ENCODE results near the gene ARSJ.

ARSJ gene

DNA sequence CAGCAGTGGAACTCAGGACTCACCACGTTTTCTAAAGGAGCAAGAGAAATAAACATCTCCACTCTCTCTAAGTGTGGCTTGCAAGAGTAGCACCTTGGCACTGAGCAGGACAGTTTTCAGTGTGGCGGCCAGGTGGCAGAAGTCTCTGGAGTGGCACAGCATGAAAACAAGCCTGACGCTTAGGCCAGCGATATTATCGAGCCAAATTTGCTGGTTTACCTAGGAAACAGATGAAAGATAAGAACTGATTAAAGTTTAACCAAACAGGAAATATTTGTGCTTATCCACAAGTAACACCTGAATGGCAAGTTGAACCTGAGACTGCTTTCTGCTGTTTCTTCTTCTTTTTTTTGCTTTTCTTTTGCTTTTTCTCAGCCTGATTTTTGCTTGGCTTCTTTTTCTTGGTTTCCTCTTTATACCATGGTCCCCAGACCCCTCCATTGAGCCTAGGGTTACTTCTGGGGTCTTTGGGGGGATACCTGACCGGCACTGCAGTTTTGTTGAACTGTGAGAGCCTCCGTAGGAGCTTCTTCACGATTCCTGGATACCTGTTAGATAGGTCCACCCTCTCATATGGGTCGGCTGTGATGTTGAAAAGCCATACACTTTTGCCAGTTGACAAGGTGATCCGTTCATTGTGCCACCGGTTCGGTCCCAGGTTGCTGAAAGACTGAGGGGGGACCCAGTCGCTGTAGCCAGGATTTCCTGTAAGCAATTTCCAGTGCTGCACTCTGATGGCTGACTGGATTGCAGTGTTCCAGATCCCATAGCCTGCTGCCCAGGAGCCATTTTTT is 77.3 kb downstream of the ARSJ start:
- DNase-seq (ENCODE audit: low read depth): no peak
- no peak overlapping the region for H3K4me3 ChIP-seq (ENCODE audit: low read depth, low read length)
- TF ChIP-seq, protein P1, sequence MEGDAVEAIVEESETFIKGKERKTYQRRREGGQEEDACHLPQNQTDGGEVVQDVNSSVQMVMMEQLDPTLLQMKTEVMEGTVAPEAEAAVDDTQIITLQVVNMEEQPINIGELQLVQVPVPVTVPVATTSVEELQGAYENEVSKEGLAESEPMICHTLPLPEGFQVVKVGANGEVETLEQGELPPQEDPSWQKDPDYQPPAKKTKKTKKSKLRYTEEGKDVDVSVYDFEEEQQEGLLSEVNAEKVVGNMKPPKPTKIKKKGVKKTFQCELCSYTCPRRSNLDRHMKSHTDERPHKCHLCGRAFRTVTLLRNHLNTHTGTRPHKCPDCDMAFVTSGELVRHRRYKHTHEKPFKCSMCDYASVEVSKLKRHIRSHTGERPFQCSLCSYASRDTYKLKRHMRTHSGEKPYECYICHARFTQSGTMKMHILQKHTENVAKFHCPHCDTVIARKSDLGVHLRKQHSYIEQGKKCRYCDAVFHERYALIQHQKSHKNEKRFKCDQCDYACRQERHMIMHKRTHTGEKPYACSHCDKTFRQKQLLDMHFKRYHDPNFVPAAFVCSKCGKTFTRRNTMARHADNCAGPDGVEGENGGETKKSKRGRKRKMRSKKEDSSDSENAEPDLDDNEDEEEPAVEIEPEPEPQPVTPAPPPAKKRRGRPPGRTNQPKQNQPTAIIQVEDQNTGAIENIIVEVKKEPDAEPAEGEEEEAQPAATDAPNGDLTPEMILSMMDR (IDR thresholded peaks at IDR 0.05; ENCODE audit: low read depth, low read length): no peak
- TF ChIP-seq, protein P2, sequence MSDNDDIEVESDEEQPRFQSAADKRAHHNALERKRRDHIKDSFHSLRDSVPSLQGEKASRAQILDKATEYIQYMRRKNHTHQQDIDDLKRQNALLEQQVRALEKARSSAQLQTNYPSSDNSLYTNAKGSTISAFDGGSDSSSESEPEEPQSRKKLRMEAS (IDR thresholded peaks at IDR 0.05; ENCODE audit: low read depth, low read length): no peak
- no peak for TF ChIP-seq MYC (IDR thresholded peaks at IDR 0.05; ENCODE audit: low read depth, low read length)
- no peak for TF ChIP-seq POLR2A (IDR thresholded peaks at IDR 0.05; ENCODE audit: extremely low read depth, insufficient read length)

DNA sequence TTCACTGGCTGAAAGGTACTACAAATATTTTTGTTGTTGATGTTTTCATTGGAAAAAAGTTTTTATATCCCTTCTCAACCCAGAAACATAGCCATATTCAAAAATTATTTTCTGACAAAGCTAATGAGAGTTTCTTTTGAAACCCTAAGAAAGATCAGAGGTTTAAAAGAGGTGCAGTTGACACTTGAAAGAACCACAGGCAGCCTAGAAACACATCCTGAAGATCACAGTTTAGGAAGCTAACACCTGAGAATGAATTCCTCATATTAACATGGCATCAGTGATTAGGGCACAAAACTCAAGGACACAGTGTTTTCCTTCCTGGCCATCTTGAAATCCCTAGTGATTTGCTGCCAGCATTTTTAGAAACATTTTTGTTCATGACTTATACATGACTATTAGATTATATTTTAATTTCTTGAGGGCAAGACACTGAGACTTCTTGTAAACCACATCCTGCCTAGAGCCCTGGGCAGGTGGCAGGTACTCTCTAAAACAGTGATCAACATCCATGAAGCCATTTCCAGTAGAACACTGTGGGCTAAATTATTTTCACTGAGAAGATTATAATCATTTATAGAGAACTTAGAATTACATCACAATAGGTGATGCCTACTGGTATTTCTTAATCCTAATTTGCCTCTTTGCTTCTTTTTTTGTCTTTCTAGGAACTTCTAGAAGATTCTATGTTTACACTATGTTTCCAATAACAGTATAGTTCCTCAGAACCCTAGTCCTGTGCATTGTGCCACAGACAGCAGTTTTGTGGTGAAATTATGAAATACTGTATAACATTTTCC is 80.0 kb downstream of the ARSJ start:
- H3K4me3 ChIP-seq (ENCODE audit: low read depth, low read length): no peak overlapping the region
- no peak for DNase-seq (ENCODE audit: low read depth)
- TF ChIP-seq MYC (IDR thresholded peaks at IDR 0.05; ENCODE audit: low read depth, low read length) (no peak), POLR2A (IDR thresholded peaks at IDR 0.05; ENCODE audit: extremely low read depth, insufficient read length) (no peak)
- TF ChIP-seq, protein P1 (IDR thresholded peaks at IDR 0.05; ENCODE audit: low read depth, low read length): no peak
- TF ChIP-seq, protein P2 (IDR thresholded peaks at IDR 0.05; ENCODE audit: low read depth, low read length): no peak

DNA sequence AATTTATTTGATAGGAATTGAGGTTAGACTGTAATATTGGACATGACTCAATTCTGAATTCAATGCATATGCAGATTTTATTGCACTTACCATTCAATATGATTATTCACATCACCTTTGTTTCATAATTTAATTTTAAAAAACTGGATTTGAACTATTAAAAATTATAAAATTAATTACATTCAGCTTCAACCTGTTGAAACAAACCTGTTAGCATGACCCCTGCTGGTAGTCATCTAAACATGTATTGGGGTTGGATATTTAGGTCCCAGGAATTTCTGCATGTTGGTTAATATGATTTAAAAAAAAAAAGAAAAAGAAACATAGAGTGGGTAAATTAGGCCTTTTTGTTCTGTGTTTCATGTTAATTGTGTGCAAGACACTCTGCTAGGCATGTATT is 85.9 kb downstream of the ARSJ start:
- no peak for TF ChIP-seq POLR2A (IDR thresholded peaks at IDR 0.05; ENCODE audit: extremely low read depth, insufficient read length)
- TF ChIP-seq, protein P1 (IDR thresholded peaks at IDR 0.05; ENCODE audit: low read depth, low read length): peak; percentile 25
- no peak for DNase-seq (ENCODE audit: low read depth)
- H3K4me3 ChIP-seq (ENCODE audit: low read depth, low read length): no peak overlapping the region

DNA sequence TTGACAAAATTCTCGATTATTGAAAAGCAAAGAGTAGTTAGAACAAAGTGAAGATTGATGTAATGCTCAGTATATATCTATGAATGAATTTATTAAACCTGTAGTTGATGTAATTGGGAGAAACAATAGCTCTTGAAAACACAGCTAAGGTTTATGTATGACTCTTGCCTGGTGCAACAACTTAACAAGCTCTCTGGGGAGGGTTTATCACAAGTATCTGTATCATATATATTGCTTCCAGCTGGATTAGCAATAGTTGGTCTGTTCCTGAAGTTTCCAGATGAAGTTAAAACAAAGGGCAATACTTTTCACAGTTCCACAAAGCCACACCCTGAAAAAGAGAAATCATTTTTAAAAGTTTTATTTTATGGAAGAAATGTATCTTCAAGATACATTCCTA is 91.4 kb downstream of the ARSJ start:
- H3K4me3 ChIP-seq (ENCODE audit: low read depth, low read length): no peak overlapping the region
- TF ChIP-seq MYC (IDR thresholded peaks at IDR 0.05; ENCODE audit: low read depth, low read length): no peak
- TF ChIP-seq, protein P1 (IDR thresholded peaks at IDR 0.05; ENCODE audit: low read depth, low read length): no peak
- no peak for TF ChIP-seq POLR2A (IDR thresholded peaks at IDR 0.05; ENCODE audit: extremely low read depth, insufficient read length)
- TF ChIP-seq, protein P2 (IDR thresholded peaks at IDR 0.05; ENCODE audit: low read depth, low read length): no peak
- DNase-seq (ENCODE audit: low read depth): no peak

DNA sequence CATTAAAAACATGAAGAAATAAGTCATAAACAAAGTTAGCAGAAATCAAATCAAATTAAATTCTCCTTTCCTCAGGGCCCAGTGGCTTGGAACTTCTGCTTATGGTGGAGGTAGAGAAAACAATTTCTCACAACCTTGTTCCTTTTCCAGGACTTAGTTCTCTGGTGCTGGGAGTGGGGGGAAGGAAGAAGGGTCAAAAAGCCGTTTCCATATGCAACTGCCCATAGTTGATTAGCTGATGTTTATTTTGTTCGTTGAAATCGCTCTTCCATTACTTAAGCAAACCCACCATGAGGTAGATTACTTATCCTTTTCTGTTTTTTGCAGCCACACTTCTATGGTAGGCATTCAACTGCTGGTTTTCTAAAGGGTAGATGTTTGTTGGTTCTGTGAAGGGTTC is 94.2 kb downstream of the ARSJ start:
- no peak for DNase-seq (ENCODE audit: low read depth)
- H3K4me3 ChIP-seq (ENCODE audit: low read depth, low read length): no peak overlapping the region
- no peak for TF ChIP-seq POLR2A (IDR thresholded peaks at IDR 0.05; ENCODE audit: extremely low read depth, insufficient read length)
- TF ChIP-seq, protein P1 (IDR thresholded peaks at IDR 0.05; ENCODE audit: low read depth, low read length): no peak

Measured in NB4 (cell line).